ENCODE data around the gene PLEKHA6. TPM values are rescaled to one million over a fixed set of nuclear protein-coding genes. Genes with fewer than 3 reads are reported as not detected.

PLEKHA6 gene
- total RNA-seq, 6 experiments from 2014 or later = 16.6 to 31.1 (median 22.1) TPM

DNA sequence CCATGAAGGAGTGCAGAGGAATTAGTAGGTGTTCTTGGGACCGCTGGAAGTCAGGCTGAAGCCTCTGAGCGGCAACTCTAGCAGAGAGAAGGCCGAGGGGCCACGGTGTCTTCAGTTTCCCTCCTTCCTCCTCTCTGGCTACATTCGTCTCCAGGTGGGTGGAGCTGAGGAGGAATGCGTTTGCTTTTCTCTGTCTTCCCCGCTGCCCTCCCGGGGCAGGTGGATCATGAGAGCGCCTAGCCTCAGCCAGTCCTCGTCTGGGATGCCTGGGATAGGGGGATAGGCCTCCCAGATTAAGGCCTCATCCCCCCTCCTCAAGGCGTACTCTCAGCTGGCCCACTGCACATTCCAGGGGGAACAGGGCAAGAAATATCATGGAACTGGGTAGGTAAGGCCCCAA, 138.5 kb downstream of the PLEKHA6 start:
- Histone ChIP-seq H3K9me3 (no peaks in the 10 kb centered on the region), H3K4me3 (no peak overlapping the region), H3K36me3 (peaks cover 0 to 6% (median 1%) of the 10 kb centered on the region in 4 donors), H3K27ac (no peak overlapping the region), H3K27me3 (no peaks in the 10 kb centered on the region), H3K4me1 (peaks cover 0 to 13% (median 5%) of the 10 kb centered on the region in 4 donors)
- intact Hi-C loops (cut with DNase I) = no loop called here
- no peak for TF ChIP-seq POLR2A (IDR thresholded peaks at IDR 0.05)
- TF ChIP-seq, protein P1, sequence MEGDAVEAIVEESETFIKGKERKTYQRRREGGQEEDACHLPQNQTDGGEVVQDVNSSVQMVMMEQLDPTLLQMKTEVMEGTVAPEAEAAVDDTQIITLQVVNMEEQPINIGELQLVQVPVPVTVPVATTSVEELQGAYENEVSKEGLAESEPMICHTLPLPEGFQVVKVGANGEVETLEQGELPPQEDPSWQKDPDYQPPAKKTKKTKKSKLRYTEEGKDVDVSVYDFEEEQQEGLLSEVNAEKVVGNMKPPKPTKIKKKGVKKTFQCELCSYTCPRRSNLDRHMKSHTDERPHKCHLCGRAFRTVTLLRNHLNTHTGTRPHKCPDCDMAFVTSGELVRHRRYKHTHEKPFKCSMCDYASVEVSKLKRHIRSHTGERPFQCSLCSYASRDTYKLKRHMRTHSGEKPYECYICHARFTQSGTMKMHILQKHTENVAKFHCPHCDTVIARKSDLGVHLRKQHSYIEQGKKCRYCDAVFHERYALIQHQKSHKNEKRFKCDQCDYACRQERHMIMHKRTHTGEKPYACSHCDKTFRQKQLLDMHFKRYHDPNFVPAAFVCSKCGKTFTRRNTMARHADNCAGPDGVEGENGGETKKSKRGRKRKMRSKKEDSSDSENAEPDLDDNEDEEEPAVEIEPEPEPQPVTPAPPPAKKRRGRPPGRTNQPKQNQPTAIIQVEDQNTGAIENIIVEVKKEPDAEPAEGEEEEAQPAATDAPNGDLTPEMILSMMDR (IDR thresholded peaks at IDR 0.05) = no peak
- DNase-seq = no peak
- no peak for ATAC-seq
- 64% methylated on average over 8 of the region's 11 CpGs for WGBS (ENCODE audit: insufficient coverage, low coverage, low lambda C conversion rate, missing lambda C conversion rate)

DNA sequence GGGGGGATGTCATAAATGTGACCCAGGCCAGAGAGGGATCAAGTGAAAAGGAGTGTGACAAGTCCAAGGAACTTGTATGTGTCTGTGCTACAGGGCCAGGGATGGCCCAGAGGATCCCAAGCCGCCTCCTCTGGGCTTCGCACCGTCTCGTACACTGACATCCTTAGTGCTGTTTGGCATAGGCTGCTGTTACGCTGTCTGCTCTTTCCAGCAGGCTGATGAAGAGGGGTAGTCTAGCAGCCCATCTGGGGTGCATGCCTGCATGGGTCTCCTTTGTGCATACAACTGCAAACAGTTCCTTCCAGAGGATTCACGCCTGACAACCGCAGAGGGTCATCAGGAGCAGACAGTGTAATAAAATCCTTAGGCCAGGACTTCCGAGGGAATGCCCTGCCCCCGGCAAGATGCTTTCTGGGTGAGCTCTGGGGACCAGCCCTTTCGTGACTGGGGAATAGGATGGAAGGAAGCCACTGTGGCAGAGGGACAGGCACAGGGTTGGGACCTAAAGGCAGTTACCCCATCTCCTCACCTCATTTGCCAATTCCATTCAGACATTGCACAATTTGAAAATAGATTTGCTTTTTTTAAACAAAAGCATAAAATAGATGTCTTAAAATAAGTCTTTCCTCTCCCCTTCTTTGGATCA, 139.6 kb downstream of the PLEKHA6 start:
- Histone ChIP-seq H3K27me3 (no peaks in the 10 kb centered on the region), H3K27ac (no peak overlapping the region), H3K4me1 (peaks cover 0 to 3% (median under 1%) of the 10 kb centered on the region in 4 donors), H3K4me3 (no peak overlapping the region), H3K36me3 (peaks cover 0 to 6% (median 1%) of the 10 kb centered on the region in 4 donors), H3K9me3 (no peaks in the 10 kb centered on the region)
- DNase-seq (no peak), ATAC-seq (no peak)
- WGBS (ENCODE audit: insufficient coverage, low coverage, low lambda C conversion rate, missing lambda C conversion rate) = 83% methylated on average over 3 of the region's 10 CpGs
- intact Hi-C loops (cut with DNase I) = loop anchor here in 1 of 2 donors (10.0 kb wide), 1 partner anchor 145 kb away; no protein-coding TSS in a partner anchor
- no peak for TF ChIP-seq POLR2A (IDR thresholded peaks at IDR 0.05)
- TF ChIP-seq, protein P1 (IDR thresholded peaks at IDR 0.05) = no peak

DNA sequence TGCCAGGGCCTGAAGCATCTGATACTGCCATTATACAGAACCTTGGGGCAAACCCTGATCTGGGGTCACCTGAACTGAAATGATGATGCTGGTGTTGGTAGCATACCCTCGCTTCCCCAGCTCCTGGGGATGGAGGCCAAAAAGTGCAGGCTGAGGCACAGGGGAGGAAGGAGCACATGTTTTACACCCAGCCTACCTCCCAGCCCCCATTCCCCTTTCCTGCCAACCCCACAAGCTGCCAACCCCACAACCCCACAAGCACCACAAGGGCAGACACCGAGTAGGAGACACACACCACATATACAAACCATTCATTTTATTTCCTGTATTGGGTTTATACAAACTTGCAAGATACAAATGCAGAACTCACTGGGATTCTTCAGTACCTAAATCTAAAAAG, 141.2 kb downstream of the PLEKHA6 start:
- TF ChIP-seq POLR2A (IDR thresholded peaks at IDR 0.05) = no peak
- TF ChIP-seq, protein P1 (IDR thresholded peaks at IDR 0.05) = no peak
- no peaks in the 10 kb centered on the region for H3K27me3 ChIP-seq
- H3K36me3 ChIP-seq = peaks cover 0 to 6% (median 1%) of the 10 kb centered on the region in 4 donors
- H3K9me3 ChIP-seq = no peaks in the 10 kb centered on the region
- intact Hi-C loops (cut with DNase I) = loop anchor here in 1 of 2 donors (10.0 kb wide), 1 partner anchor 146 kb away; no protein-coding TSS in a partner anchor
- ATAC-seq (no peak), DNase-seq (no peak)
- H3K4me1 ChIP-seq = peaks cover 0 to 7% (median 3%) of the 10 kb centered on the region in 4 donors
- H3K4me3 ChIP-seq = no peak overlapping the region
- WGBS (ENCODE audit: insufficient coverage, low coverage, low lambda C conversion rate, missing lambda C conversion rate) = 53% methylated on average over 2 of the region's 2 CpGs
- no peak overlapping the region for H3K27ac ChIP-seq

DNA sequence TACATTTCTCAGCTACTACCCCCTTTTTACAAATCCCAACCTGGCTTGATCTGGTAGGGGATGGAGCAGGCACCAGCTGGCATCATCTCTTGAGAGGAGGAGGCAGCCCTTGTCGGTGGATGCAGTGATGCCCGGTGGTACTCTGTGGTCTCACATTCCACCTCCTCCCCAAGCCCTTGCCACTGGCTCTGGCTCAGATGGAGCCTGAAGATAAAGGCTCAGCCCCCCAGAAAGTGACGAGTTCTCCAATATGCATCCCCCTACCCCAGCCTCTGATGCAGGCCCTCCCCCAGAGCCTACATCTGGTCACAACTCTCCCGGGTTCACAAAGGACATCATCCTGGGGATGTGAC, 142.1 kb downstream of the PLEKHA6 start:
- peaks cover 0 to 6% (median 1%) of the 10 kb centered on the region in 4 donors for H3K36me3 ChIP-seq
- TF ChIP-seq POLR2A (IDR thresholded peaks at IDR 0.05) = no peak
- H3K27me3 ChIP-seq = no peaks in the 10 kb centered on the region
- WGBS (ENCODE audit: insufficient coverage, low coverage, low lambda C conversion rate, missing lambda C conversion rate) = 60% methylated on average over 3 of the region's 4 CpGs
- intact Hi-C loops (cut with DNase I) = loop anchor here in 1 of 2 donors (10.0 kb wide), 1 partner anchor 147 kb away; no protein-coding TSS in a partner anchor
- ATAC-seq (no peak), DNase-seq (no peak)
- H3K4me1 ChIP-seq = peaks cover 0 to 10% (median 5%) of the 10 kb centered on the region in 4 donors
- no peaks in the 10 kb centered on the region for H3K9me3 ChIP-seq
- no peak overlapping the region for H3K4me3 ChIP-seq
- no peak overlapping the region for H3K27ac ChIP-seq

DNA sequence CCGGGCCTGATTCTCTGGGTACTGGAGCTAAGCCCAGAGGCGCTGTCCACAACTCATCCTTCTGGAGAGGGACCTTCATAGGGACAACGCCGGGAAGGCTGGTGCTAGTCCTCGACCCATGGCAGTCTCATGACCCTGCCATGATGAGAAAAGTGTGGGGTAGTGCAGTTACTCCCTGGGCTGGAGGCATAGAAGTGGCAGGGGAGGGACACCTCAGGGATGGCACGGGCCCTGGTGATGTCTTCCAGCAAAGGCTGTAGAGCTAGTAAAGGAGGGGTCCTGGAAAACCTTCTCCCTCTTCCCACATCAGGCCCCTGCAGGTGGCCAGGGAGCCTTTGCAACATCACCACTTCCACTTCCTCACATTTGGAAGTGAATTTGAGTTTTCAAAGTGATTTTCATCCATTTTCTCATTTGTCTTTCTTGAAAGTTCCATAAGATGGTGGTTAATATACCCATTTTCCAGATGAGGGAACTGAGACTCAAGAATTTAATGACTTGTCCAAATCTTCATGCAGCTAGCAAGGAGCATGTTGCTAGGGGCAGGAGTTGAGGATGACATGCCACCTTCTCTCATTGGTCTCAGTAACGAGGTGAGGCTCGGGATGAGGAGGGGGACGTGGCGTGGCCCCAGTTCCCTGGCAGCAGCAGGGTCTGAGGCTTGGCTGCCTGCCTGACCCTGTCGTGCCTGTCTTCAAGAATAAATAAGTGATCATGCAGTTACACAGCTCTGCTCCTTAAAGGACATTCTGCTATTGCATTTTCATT, 142.7 kb downstream of the PLEKHA6 start:
- Histone ChIP-seq H3K4me3 (no peak overlapping the region), H3K27me3 (no peaks in the 10 kb centered on the region), H3K27ac (no peak overlapping the region), H3K4me1 (peaks cover 0 to 15% (median 8%) of the 10 kb centered on the region in 4 donors), H3K36me3 (peaks cover 0 to 2% (median under 1%) of the 10 kb centered on the region in 4 donors), H3K9me3 (no peaks in the 10 kb centered on the region)
- DNase-seq (no peak), ATAC-seq (no peak)
- intact Hi-C loops (cut with DNase I) = loop anchor here in 1 of 2 donors (10.0 kb wide), 1 partner anchor 148 kb away; no protein-coding TSS in a partner anchor
- TF ChIP-seq, protein P1 (IDR thresholded peaks at IDR 0.05) = no peak
- TF ChIP-seq POLR2A (IDR thresholded peaks at IDR 0.05) = no peak
- WGBS (ENCODE audit: insufficient coverage, low coverage, low lambda C conversion rate, missing lambda C conversion rate) = 90% methylated on average over 5 of the region's 11 CpGs

Measured in right lobe of liver (tissue), 6 donors.